Neural cell (in vitro differentiated cells): ENCODE results near the gene SUPT3H. TPM values are rescaled to one million over a fixed set of nuclear protein-coding genes. Genes with fewer than 3 reads are reported as not detected.

Experiments used
- H2AFZ ChIP-seq: fragments of 200-600, 300-800 bp; sonication (generic), shearing (Covaris generic); 2 replicates; pipeline ENCODE4 v1.6.0; 2014; ENCODE audit warnings: low read depth, mild to moderate bottlenecking, antibody characterized with exemption, low read length, moderate library complexity
- H3F3A ChIP-seq: fragments of 200-600 bp; shearing (Covaris generic); 2 replicates; pipeline ENCODE4 v1.6.1; 2016; ENCODE audit warnings: mild to moderate bottlenecking, moderate library complexity, mixed read lengths, antibody characterized with exemption, low read length; ENCODE audit not compliant: insufficient read depth, poor library complexity, severe bottlenecking
- H3K27ac ChIP-seq: fragments of 200-600, 300-800 bp; sonication (generic), shearing (Covaris generic); 2 replicates; pipeline ENCODE4 v1.5.1; 2014; ENCODE audit warnings: mild to moderate bottlenecking, low read length, moderate library complexity
- H3K27me3 ChIP-seq: fragments of 300-800, 200-600 bp; sonication (generic), shearing (Covaris generic); 2 replicates; pipeline ENCODE4 v1.6.0; 2014; ENCODE audit warnings: mild to moderate bottlenecking, low read depth, low read length, moderate library complexity; ENCODE audit not compliant: insufficient read depth
- H3K36me3 ChIP-seq: fragments of 300-800, 200-600 bp; sonication (generic), shearing (Covaris generic); 2 replicates; pipeline ENCODE4 v1.5.1; 2014; ENCODE audit warnings: mild to moderate bottlenecking, antibody characterized with exemption, low read length, moderate library complexity; ENCODE audit not compliant: insufficient read depth
- H3K4me2 ChIP-seq: fragments of 300-800, 200-600 bp; sonication (generic), shearing (Covaris generic); 2 replicates; pipeline ENCODE4 v1.6.0; 2014; ENCODE audit warnings: mild to moderate bottlenecking, low read length
- H3K4me3 ChIP-seq: fragments of 300-800, 200-600 bp; sonication (generic), shearing (Covaris generic); 2 replicates; pipeline ENCODE4 v1.5.1; 2014; ENCODE audit warnings: mild to moderate bottlenecking, low read length, moderate library complexity
- H3K79me2 ChIP-seq: fragments of 200-600 bp; shearing (Covaris generic); replicated peaks from 2 replicates; pipeline ENCODE4 v1.6.0; 2014; ENCODE audit warnings: mild to moderate bottlenecking, low read length, moderate library complexity; ENCODE audit not compliant: insufficient read depth
- H3K9ac ChIP-seq: fragments of 300-800, 200-600 bp; sonication (generic), shearing (Covaris generic); 2 replicates; pipeline ENCODE4 v1.6.1; 2016; ENCODE audit warnings: mild to moderate bottlenecking, low read length, mixed read lengths
- H3K9me2 ChIP-seq: fragments of 200-600 bp; shearing (Covaris generic); 2 replicates; pipeline ENCODE4 v1.6.1; 2016; ENCODE audit warnings: mild to moderate bottlenecking, low read length, mixed read lengths; ENCODE audit not compliant: insufficient read depth
- H3K9me3 ChIP-seq: fragments of 200-600, 300-800 bp; sonication (generic), shearing (Covaris generic); 2 replicates; pipeline ENCODE4 v1.6.1; 2016; ENCODE audit warnings: mild to moderate bottlenecking, mixed run types, low read length, moderate library complexity, mixed read lengths
- H4K20me1 ChIP-seq: fragments of 200-600 bp; shearing (Covaris generic); 2 replicates; pipeline ENCODE4 v1.6.1; 2016; ENCODE audit warnings: mild to moderate bottlenecking, mixed run types; ENCODE audit not compliant: insufficient read depth
- EP300 ChIP-seq: fragments of 450-650 bp; conservative IDR thresholded peaks from 2 replicates; pipeline ENCODE4 v1.6.1; 2014; ENCODE audit warnings: antibody characterized with exemption, mild to moderate bottlenecking, moderate library complexity; ENCODE audit not compliant: poor library complexity, severe bottlenecking
- EZH2 ChIP-seq: fragments of 200-600, 300-800 bp; shearing (Covaris generic), sonication (generic); IDR thresholded peaks from 2 replicates; pipeline ENCODE4 v1.6.1; 2014; ENCODE audit warnings: antibody characterized with exemption, low read length, borderline replicate concordance, mild to moderate bottlenecking; ENCODE audit not compliant: insufficient read depth, poor library complexity, severe bottlenecking
- MXI1 ChIP-seq: fragments of 450-650 bp; conservative IDR thresholded peaks from 2 replicates; pipeline ENCODE4 v1.6.1; 2014; ENCODE audit warnings: antibody characterized with exemption, mild to moderate bottlenecking; ENCODE audit not compliant: poor library complexity, severe bottlenecking
- POLR2AphosphoS5 ChIP-seq: IDR thresholded peaks from 2 replicates; pipeline ENCODE4 v1.6.1; 2012
- RAD21 ChIP-seq: fragments of 450-650 bp; conservative IDR thresholded peaks from 2 replicates; pipeline ENCODE4 v1.6.1; 2014; ENCODE audit warnings: antibody characterized with exemption, mild to moderate bottlenecking, moderate library complexity
- REST ChIP-seq: IDR thresholded peaks from 2 replicates; pipeline ENCODE4 v1.6.1; 2012; ENCODE audit warnings: borderline replicate concordance
- SMC3 ChIP-seq: fragments of 450-650 bp; conservative IDR thresholded peaks from 2 replicates; pipeline ENCODE4 v1.6.1; 2014; ENCODE audit warnings: antibody characterized with exemption, mild to moderate bottlenecking, moderate library complexity; ENCODE audit not compliant: poor library complexity
- TAF1 ChIP-seq: IDR thresholded peaks from 2 replicates; pipeline ENCODE4 v1.6.1; 2012; ENCODE audit warnings: low read depth
- polyA plus RNA-seq: library from polyadenylated mRNA; depleted of rRNA; stranded (reverse); fragments of >200 nt; gene quantifications from 2 replicates; pipeline ENCODE4 v1.2.3, GENCODE V29; 2014
- TF ChIP-seq, protein P1 (sequence below): fragments of 450-650 bp; IDR thresholded peaks from 2 replicates; pipeline ENCODE4 v1.5.1; 2014; ENCODE audit warnings: antibody characterized with exemption, mild to moderate bottlenecking, moderate library complexity; ENCODE audit not compliant: poor library complexity, severe bottlenecking

The SUPT3H gene
- polyA plus RNA-seq, 1 donor from 2014 or later = 6.8 TPM

DNA sequence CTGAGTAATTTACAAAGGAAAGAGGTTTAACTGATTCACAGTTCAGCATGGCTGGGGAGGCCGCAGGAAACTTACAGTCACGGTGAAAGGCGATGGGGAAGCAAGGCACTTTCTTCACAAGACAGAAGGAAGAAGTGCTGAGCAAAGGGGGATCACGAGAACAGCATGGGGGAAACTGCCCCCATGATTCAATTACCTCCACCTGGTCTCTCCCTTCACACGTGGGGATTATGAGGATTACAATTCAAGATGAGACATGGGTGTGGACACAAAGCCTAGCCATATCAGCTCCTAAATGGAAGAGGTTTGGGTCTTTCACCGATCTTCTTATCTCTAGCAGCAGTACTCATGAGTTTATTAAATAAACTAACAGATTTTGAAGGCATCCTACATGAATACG is 202.5 kb downstream of the SUPT3H start:
- no peak overlapping the region for H3K9ac ChIP-seq
- no peaks in the 10 kb centered on the region for H3K27me3 ChIP-seq
- H3K4me3 ChIP-seq = no peak overlapping the region
- H2AFZ ChIP-seq = no peak overlapping the region
- no peaks in the 10 kb centered on the region for H3K79me2 ChIP-seq
- no peaks in the 10 kb centered on the region for H3F3A ChIP-seq
- H3K27ac ChIP-seq = no peak overlapping the region
- H3K9me3 ChIP-seq = no peaks in the 10 kb centered on the region
- H3K36me3 ChIP-seq = no peaks in the 10 kb centered on the region
- H3K4me2 ChIP-seq = no peak overlapping the region
- H3K9me2 ChIP-seq = no peaks in the 10 kb centered on the region
- H4K20me1 ChIP-seq = no peaks in the 10 kb centered on the region
- TF ChIP-seq REST (no peak), MXI1 (no peak), RAD21 (no peak), EZH2 (no peak), SMC3 (no peak), POLR2AphosphoS5 (no peak), TAF1 (no peak), EP300 (no peak)
- TF ChIP-seq, protein P1, sequence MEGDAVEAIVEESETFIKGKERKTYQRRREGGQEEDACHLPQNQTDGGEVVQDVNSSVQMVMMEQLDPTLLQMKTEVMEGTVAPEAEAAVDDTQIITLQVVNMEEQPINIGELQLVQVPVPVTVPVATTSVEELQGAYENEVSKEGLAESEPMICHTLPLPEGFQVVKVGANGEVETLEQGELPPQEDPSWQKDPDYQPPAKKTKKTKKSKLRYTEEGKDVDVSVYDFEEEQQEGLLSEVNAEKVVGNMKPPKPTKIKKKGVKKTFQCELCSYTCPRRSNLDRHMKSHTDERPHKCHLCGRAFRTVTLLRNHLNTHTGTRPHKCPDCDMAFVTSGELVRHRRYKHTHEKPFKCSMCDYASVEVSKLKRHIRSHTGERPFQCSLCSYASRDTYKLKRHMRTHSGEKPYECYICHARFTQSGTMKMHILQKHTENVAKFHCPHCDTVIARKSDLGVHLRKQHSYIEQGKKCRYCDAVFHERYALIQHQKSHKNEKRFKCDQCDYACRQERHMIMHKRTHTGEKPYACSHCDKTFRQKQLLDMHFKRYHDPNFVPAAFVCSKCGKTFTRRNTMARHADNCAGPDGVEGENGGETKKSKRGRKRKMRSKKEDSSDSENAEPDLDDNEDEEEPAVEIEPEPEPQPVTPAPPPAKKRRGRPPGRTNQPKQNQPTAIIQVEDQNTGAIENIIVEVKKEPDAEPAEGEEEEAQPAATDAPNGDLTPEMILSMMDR = no peak

DNA sequence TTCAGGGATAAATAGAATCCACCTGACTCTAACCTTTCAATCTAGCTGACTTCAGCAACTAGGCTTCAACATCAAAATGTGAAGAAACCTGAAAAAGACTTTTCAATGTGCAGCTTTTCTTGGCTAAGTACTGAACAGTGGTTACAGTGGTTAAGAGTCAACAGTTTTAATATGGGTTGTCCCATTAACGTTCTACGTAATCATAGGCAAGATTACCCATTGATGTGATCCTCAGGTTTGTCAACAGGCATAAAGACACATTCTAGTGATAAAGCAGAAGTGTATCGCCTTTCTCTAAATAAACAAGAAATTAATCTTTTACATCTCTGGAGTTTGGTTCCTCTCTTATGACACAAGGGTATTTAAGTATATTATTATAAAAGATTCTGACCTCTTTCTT is 203.7 kb downstream of the SUPT3H start:
- no peaks in the 10 kb centered on the region for H3F3A ChIP-seq
- no peak overlapping the region for H3K27ac ChIP-seq
- no peaks in the 10 kb centered on the region for H4K20me1 ChIP-seq
- H3K4me3 ChIP-seq = no peak overlapping the region
- no peaks in the 10 kb centered on the region for H3K9me2 ChIP-seq
- H3K9ac ChIP-seq = no peak overlapping the region
- TF ChIP-seq TAF1 (no peak), MXI1 (no peak), POLR2AphosphoS5 (no peak), SMC3 (no peak), EP300 (no peak), RAD21 (no peak), EZH2 (no peak), REST (no peak)
- TF ChIP-seq, protein P1 = no peak
- no peaks in the 10 kb centered on the region for H3K79me2 ChIP-seq
- no peak overlapping the region for H3K4me2 ChIP-seq
- no peak overlapping the region for H2AFZ ChIP-seq
- no peaks in the 10 kb centered on the region for H3K27me3 ChIP-seq
- no peaks in the 10 kb centered on the region for H3K9me3 ChIP-seq
- no peaks in the 10 kb centered on the region for H3K36me3 ChIP-seq
